Ascending aorta (tissue), 2 donors: ENCODE results near the gene CUEDC2. TPM values are rescaled to one million over a fixed set of nuclear protein-coding genes. Genes with fewer than 3 reads are reported as not detected.

Experiments
- DNase-seq, 2 donors: peaks; one replicate each; pipeline ENCODE4 v3.0.0-alpha.2; 2019; ENCODE audit warnings: low spot score in 2 of 2
- H3K27ac ChIP-seq, 2 donors: fragments of 200-600 bp; sonication (generic); one replicate each; pipeline ENCODE4 v1.5.1; 2016 to 2017; ENCODE audit warnings: mild to moderate bottlenecking in 1 of 2
- H3K27me3 ChIP-seq: fragments of 200-600 bp; sonication (generic); one replicate; pipeline ENCODE4 v1.5.1; 2017
- H3K36me3 ChIP-seq, 2 donors: fragments of 200-600 bp; sonication (generic); one replicate each; pipeline ENCODE4 v1.5.1; 2016
- H3K4me1 ChIP-seq, 2 donors: fragments of 200-600 bp; sonication (generic); one replicate each; pipeline ENCODE4 v1.5.1; 2016 to 2017; ENCODE audit warnings: mild to moderate bottlenecking in 1 of 2
- H3K4me3 ChIP-seq, 2 donors: fragments of 200-600 bp; sonication (generic); one replicate each; pipeline ENCODE4 v1.5.1; 2016 to 2017; ENCODE audit warnings: mild to moderate bottlenecking in 1 of 2
- H3K9me3 ChIP-seq, 2 donors: fragments of 200-600 bp; sonication (generic); one replicate each; pipeline ENCODE4 v1.5.1; 2016
- CTCF ChIP-seq, 3 experiments: fragments of 200-600 bp in 2 of 3; fragments of 450-650 bp in 1 of 3; sonication (generic) in 2 of 3; IDR thresholded peaks; one replicate each; pipeline ENCODE4 v1.5.1; 2016 to 2019; ENCODE audit warnings: antibody characterized with exemption in 3 of 3, mild to moderate bottlenecking in 1 of 3, moderate library complexity in 1 of 3
- intact Hi-C: fragments of 100-400 bp; cut with DNase I; formaldehyde crosslinking; loops from one replicate; pipeline ENCODE4 v1.15.1; 2023
- total RNA-seq: library from RNA; depleted of rRNA; stranded (reverse); fragments of >200 nt; gene quantifications from one replicate; pipeline ENCODE4 v1.1.0, GENCODE V29; 2016

The CUEDC2 gene
- total RNA-seq, 1 donor from 2014 or later = 45.1 TPM

- Histone ChIP-seq H3K9me3 (no peaks in the 10 kb centered on the region), H3K27me3 (no peaks in the 10 kb centered on the region), H3K4me3 (no peak overlapping the region), H3K27ac (no peak overlapping the region), H3K4me1 (no peaks in the 10 kb centered on the region), H3K36me3 (peaks cover 3 to 6% of the 10 kb centered on the region in 2 donors)
- DNase-seq = no peak
- intact Hi-C loops = no loop called here
- TF ChIP-seq CTCF (IDR thresholded peaks at IDR 0.05) = no peak
Observed at GRCh38 chr10:102473445-102474331, 41.3 kb upstream of the CUEDC2 start.

GRCh38 chr10:102470579-102471546 lies 38.5 kb upstream of the CUEDC2 start:
- Histone ChIP-seq H3K27me3 (no peaks in the 10 kb centered on the region), H3K36me3 (peaks cover 3 to 4% of the 10 kb centered on the region in 2 donors), H3K27ac (no peak overlapping the region), H3K4me3 (no peak overlapping the region), H3K4me1 (no peaks in the 10 kb centered on the region), H3K9me3 (no peaks in the 10 kb centered on the region)
- no peak for TF ChIP-seq CTCF (IDR thresholded peaks at IDR 0.05)
- intact Hi-C loops = no loop called here
- no peak for DNase-seq

- no peak overlapping the region for H3K27ac ChIP-seq
- no peak for DNase-seq
- H3K27me3 ChIP-seq = no peaks in the 10 kb centered on the region
- peaks cover 3 to 4% of the 10 kb centered on the region in 2 donors for H3K36me3 ChIP-seq
- H3K9me3 ChIP-seq = no peaks in the 10 kb centered on the region
- no peaks in the 10 kb centered on the region for H3K4me1 ChIP-seq
- no peak overlapping the region for H3K4me3 ChIP-seq
- no peak for TF ChIP-seq CTCF (IDR thresholded peaks at IDR 0.05)
- intact Hi-C loops = no loop called here
Observed at GRCh38 chr10:102468683-102469082, 36.3 kb upstream of the CUEDC2 start.

GRCh38 chr10:102467971-102468438 lies 35.6 kb upstream of the CUEDC2 start:
- no peak for DNase-seq
- no peaks in the 10 kb centered on the region for H3K27me3 ChIP-seq
- H3K27ac ChIP-seq = no peak overlapping the region
- H3K4me3 ChIP-seq = no peak overlapping the region
- H3K9me3 ChIP-seq = no peaks in the 10 kb centered on the region
- intact Hi-C loops = no loop called here
- TF ChIP-seq CTCF (IDR thresholded peaks at IDR 0.05) = no peak
- peaks cover 3 to 4% of the 10 kb centered on the region in 2 donors for H3K36me3 ChIP-seq
- H3K4me1 ChIP-seq = no peaks in the 10 kb centered on the region

- H3K9me3 ChIP-seq = no peaks in the 10 kb centered on the region
- H3K4me3 ChIP-seq = no peak overlapping the region
- no peaks in the 10 kb centered on the region for H3K4me1 ChIP-seq
- no peak for DNase-seq
- H3K27ac ChIP-seq = no peak overlapping the region
- H3K27me3 ChIP-seq = no peaks in the 10 kb centered on the region
- intact Hi-C loops = no loop called here
- TF ChIP-seq CTCF (IDR thresholded peaks at IDR 0.05) = no peak
- H3K36me3 ChIP-seq = peaks cover under 1 to 3% of the 10 kb centered on the region in 2 donors
Observed at GRCh38 chr10:102467318-102467717, 34.9 kb upstream of the CUEDC2 start.
